AG09319 (cell line): ENCODE measurements around the gene FGGY.

Source experiments
- DNase-seq: peaks from one replicate; pipeline ENCODE4 v3.0.0-alpha.2; 2010; ENCODE audit warnings: low read depth; ENCODE audit errors: extremely low read depth
- CTCF ChIP-seq: IDR thresholded peaks from 2 replicates; pipeline ENCODE4 v1.5.1; 2011; ENCODE audit warnings: low read depth, mild to moderate bottlenecking, inconsistent platforms, low read length, moderate library complexity

Gene FGGY

GRCh38 chr1:59765011-59765730 lies 468.3 kb downstream of the FGGY start:
- TF ChIP-seq CTCF: no peak
- no peak for DNase-seq

- DNase-seq: no peak
- TF ChIP-seq CTCF: no peak
Measured at GRCh38 chr1:59766227-59766855, 469.4 kb downstream of the FGGY start.

- no peak for TF ChIP-seq CTCF
- DNase-seq: no peak
Measured at GRCh38 chr1:59767119-59767518, 470.2 kb downstream of the FGGY start.

- TF ChIP-seq CTCF: no peak
- no peak for DNase-seq
Measured at GRCh38 chr1:59768792-59769735, 472.2 kb downstream of the FGGY start.

GRCh38 chr1:59769736-59770095 lies 472.8 kb downstream of the FGGY start:
- TF ChIP-seq CTCF: no peak
- DNase-seq: no peak

- no peak for DNase-seq
- no peak for TF ChIP-seq CTCF
Measured at GRCh38 chr1:59771361-59771760, 474.5 kb downstream of the FGGY start.

- no peak for DNase-seq
Measured at GRCh38 chr1:59775480-59775879, 478.6 kb downstream of the FGGY start.

More at GRCh38 chr1:59775480-59775879, 478.6 kb downstream of the FGGY start:
- TF ChIP-seq CTCF: no peak
